Neural progenitor cell (in vitro differentiated cells): ENCODE results near the gene UGT1A7.

ENCODE experiments used
- CTCF ChIP-seq: fragments of 200-600 bp; sonication (generic); IDR thresholded peaks from 2 replicates; pipeline ENCODE4 v1.5.1; 2017; ENCODE audit warnings: antibody characterized with exemption, mild to moderate bottlenecking
- EZH2 ChIP-seq: fragments of 200-600 bp; sonication (generic); IDR thresholded peaks from 2 replicates; pipeline ENCODE4 v1.6.1; 2017; ENCODE audit warnings: antibody characterized with exemption, mild to moderate bottlenecking, moderate library complexity

GRCh38 chr2:233819884-233820773 is 138.4 kb downstream of the UGT1A7 start:
- no peak for TF ChIP-seq CTCF
- no peak for TF ChIP-seq EZH2
